GM10266 (cell line): Measurements from ENCODE around the gene POFUT1.

Experiments
- DNase-seq: peaks from one replicate; pipeline ENCODE4 v3.0.0; 2012; ENCODE audit errors: extremely low spot score
- TF ChIP-seq, protein P1 (sequence below): IDR thresholded peaks from 2 replicates; pipeline ENCODE4 v1.5.1; 2012; ENCODE audit warnings: mild to moderate bottlenecking, low read depth; ENCODE audit not compliant: control insufficient read depth, insufficient read depth; ENCODE audit errors: missing control alignments

POFUT1 gene

DNA sequence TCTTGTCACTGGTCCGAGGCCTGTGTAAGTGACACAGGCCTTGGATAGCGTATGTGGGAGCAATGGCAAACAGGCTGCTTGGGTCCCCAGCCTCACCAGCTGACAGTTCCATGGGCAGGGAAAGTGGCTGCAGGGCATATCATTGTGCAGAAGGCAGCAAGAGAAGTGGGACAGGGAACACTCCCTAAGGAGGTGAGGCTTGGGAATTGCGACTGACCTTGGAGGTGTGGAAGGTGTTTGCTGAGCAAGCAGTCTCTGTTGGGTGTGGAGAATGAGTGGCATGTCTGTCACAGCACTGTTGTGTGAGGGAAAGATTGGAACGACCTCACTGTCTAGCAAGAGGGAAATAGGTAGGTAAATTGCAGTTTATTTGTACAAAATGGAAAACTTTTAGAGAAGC, 16.8 kb downstream of the POFUT1 start:
- no peak for DNase-seq
- TF ChIP-seq, protein P1, sequence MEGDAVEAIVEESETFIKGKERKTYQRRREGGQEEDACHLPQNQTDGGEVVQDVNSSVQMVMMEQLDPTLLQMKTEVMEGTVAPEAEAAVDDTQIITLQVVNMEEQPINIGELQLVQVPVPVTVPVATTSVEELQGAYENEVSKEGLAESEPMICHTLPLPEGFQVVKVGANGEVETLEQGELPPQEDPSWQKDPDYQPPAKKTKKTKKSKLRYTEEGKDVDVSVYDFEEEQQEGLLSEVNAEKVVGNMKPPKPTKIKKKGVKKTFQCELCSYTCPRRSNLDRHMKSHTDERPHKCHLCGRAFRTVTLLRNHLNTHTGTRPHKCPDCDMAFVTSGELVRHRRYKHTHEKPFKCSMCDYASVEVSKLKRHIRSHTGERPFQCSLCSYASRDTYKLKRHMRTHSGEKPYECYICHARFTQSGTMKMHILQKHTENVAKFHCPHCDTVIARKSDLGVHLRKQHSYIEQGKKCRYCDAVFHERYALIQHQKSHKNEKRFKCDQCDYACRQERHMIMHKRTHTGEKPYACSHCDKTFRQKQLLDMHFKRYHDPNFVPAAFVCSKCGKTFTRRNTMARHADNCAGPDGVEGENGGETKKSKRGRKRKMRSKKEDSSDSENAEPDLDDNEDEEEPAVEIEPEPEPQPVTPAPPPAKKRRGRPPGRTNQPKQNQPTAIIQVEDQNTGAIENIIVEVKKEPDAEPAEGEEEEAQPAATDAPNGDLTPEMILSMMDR = no peak

DNA sequence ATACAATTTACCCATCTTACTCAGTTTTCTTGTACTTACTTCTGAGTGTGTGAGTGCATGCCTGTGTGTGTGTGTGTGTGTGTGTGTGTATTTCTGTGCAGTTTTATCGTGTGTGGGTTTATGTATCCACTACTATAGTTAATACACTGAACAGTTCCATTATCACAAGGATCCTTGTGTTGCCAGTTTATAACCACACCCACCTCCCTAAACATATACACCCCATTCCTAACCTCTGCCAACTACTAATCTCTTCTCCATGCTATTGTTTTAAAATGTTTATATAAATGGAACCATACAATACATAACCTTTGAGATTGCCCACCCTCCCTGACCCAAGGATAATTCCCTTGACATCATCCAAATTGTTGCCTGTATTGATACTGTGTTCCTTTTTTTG, 18.7 kb downstream of the POFUT1 start:
- DNase-seq = no peak
- TF ChIP-seq, protein P1 = no peak

DNA sequence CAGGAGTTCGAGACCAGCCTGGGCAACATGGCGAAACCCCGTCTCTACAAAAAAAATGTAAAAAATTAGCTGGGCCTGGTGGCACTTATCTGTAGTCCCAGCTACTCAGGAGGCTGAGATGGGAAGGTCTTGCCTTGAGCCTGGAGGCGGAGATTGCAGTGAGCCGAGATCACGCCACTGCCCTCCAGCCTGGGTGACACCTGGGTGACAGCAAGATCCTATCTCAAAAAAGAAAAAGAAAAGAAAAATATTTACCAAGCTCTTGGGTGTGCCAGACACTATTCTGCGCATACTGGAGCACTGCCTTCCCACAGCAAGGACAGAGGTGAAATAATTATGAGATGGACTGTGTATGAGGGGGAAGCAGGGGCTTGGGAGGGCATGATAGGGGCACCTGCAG, 19.6 kb downstream of the POFUT1 start:
- DNase-seq = no peak
- TF ChIP-seq, protein P1 = no peak

- no peak for DNase-seq
Observed at GRCh38 chr20:32227744-32228688, 20.3 kb downstream of the POFUT1 start.

GRCh38 chr20:32229251-32229747, 21.6 kb downstream of the POFUT1 start:
- TF ChIP-seq, protein P1 = no peak
- DNase-seq = no peak

More at GRCh38 chr20:32227744-32228688, 20.3 kb downstream of the POFUT1 start:
- TF ChIP-seq, protein P1 = no peak

- TF ChIP-seq, protein P1 = no peak
- no peak for DNase-seq
Observed at GRCh38 chr20:32230707-32231106, 23.0 kb downstream of the POFUT1 start.

DNA sequence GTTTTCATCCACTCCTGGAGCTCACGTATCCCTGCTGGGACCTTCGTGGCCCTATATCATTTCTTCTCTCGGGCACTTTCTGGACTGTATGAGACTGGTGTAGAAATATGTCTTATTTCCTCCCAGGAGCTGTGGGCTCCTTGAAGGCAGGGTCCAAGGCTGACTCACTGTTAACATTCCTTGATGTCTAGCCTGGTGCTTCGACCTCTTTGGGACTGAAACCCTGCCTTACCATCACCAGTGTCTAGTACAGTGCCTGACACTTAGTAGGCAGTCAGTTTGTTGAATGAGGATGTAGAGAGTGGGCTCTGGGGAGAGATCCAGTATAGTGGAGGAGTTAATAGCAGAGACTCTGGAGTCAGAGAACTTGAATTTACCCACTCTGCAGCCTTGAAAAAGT, 23.6 kb downstream of the POFUT1 start:
- TF ChIP-seq, protein P1 = no peak
- DNase-seq = no peak
